Tibial nerve (tissue), 4 donors: ENCODE data around the gene ZNF541. TPM values are rescaled to one million over a fixed set of nuclear protein-coding genes. Genes with fewer than 3 reads are reported as not detected.

ENCODE experiments used
- DNase-seq, 2 donors: peaks; one replicate each; pipeline ENCODE4 v3.0.0-alpha.2; 2019; ENCODE audit warnings: low spot score in 2 of 2
- H3K27ac ChIP-seq, 4 donors: fragments of 200-600 bp; sonication (generic) in 3 of 4; one replicate each; pipeline ENCODE4 v1.5.1; 2017 to 2019; ENCODE audit warnings: mild to moderate bottlenecking in 1 of 4
- H3K27me3 ChIP-seq, 2 donors: fragments of 200-600 bp; sonication (generic) in 1 of 2; one replicate each; pipeline versions ENCODE4 v1.5.1 to v1.6.0; 2017 to 2019
- H3K36me3 ChIP-seq, 3 donors: fragments of 200-600 bp; sonication (generic); one replicate each; pipeline ENCODE4 v1.5.1; 2018 to 2019
- H3K4me1 ChIP-seq, 4 donors: fragments of 200-600 bp; sonication (generic) in 3 of 4; one replicate each; pipeline ENCODE4 v1.5.1; 2017 to 2019
- H3K4me3 ChIP-seq, 4 donors: fragments of 200-600 bp; sonication (generic) in 3 of 4; one replicate each; pipeline ENCODE4 v1.5.1; 2017 to 2019; ENCODE audit warnings: mild to moderate bottlenecking in 1 of 4, moderate library complexity in 1 of 4
- H3K9me3 ChIP-seq, 4 donors: fragments of 200-600 bp; sonication (generic) in 3 of 4; one replicate each; pipeline ENCODE4 v1.5.1; 2017 to 2019
- EP300 ChIP-seq, 2 donors: sonication (generic); formaldehyde crosslinking; IDR thresholded peaks; one replicate each; pipeline ENCODE4 v1.6.1; 2017; ENCODE audit warnings: antibody characterized with exemption in 2 of 2, mild to moderate bottlenecking in 1 of 2
- POLR2A ChIP-seq, 2 donors: fragments of 450-650 bp; IDR thresholded peaks; one replicate each; pipeline ENCODE4 v1.6.1; 2017; ENCODE audit warnings: antibody characterized with exemption in 2 of 2, mild to moderate bottlenecking in 2 of 2, moderate library complexity in 2 of 2
- WGBS, 2 donors: methylation state at CpG; one replicate each; pipeline ENCODE4 v1.1.5; 2018; 5-methylcytosine and 5-hydroxymethylcytosine counted together
- total RNA-seq, 4 donors: library from RNA; depleted of rRNA; stranded (reverse); fragments of >200 nt; gene quantifications; one replicate each; pipeline ENCODE4 v1.1.0, GENCODE V29; 2016
- TF ChIP-seq, protein P1 (sequence below), 5 experiments: fragments of 200-600 bp in 3 of 5; fragments of 450-650 bp in 2 of 5; sonication (generic) in 3 of 5; IDR thresholded peaks; one replicate each; pipeline ENCODE4 v1.5.1; 2016 to 2019; ENCODE audit warnings: antibody characterized with exemption in 5 of 5, mild to moderate bottlenecking in 3 of 5, moderate library complexity in 2 of 5

Gene ZNF541
- total RNA-seq, 4 donors from 2014 or later: under 0.01 to 0.90 (median 0.66) TPM; not detected in 1

DNA sequence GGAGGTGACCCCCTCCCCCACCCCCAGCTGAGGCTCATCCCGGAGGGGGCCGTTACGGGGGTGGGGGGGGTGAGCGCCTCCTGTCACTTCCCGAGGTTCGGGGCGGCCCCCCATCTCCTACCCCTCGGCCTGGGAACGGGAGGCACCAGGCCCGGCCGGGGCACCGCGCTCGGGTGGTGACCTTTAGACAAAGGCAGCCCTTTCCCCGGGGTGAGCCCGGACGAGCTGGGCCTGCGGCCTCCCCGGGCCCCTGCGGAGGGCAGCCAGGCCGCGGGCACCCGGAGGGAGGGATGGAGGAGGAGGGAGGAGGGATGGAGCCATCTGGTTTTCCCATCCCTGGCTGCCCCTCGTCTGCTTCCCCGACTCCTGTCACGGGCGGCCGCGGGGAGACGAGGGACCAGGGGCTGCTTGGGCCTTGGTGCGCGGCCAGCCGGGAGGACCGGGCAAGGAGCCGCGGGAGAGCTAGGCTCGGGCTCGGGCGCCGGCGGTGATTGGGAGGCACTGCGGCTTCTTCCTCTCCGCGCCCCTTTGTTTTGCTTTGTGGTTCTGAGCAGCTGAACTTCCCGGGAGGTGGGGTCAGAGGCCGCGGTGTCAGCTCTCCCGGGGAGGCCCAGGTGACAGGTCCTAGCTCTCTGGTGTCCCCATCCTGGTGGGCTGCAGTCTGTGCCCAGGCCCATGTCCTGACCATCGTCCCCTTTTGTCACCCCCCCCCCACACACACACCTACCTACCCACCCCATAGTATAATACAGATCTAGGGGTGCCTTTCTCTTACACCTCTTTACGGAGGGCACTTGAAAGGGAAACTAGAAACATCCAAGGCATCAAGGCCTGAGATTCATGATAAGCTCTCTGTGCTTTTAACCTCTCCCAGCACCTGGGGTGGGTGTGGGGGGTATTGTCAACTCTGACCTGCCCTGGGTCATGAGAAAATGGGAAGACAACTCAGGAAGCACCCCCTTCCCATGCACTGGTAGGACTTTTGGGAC, 37.3 kb upstream of the ZNF541 start:
- no peak for DNase-seq
- peak overlapping the region; percentile 62 to 94 (median 78) for H3K4me3 ChIP-seq
- WGBS, 2 donors: 0% methylated on average over 41 to 45 of the region's 50 CpGs
- H3K36me3 ChIP-seq: no peaks in the 10 kb centered on the region
- peaks cover 0 to 61% (median 36%) of the 10 kb centered on the region in 4 donors for H3K4me1 ChIP-seq
- TF ChIP-seq POLR2A (IDR thresholded peaks at IDR 0.05) (no peak), EP300 (IDR thresholded peaks at IDR 0.05) (peak in 1 of 2 donors; percentile 43)
- TF ChIP-seq, protein P1, sequence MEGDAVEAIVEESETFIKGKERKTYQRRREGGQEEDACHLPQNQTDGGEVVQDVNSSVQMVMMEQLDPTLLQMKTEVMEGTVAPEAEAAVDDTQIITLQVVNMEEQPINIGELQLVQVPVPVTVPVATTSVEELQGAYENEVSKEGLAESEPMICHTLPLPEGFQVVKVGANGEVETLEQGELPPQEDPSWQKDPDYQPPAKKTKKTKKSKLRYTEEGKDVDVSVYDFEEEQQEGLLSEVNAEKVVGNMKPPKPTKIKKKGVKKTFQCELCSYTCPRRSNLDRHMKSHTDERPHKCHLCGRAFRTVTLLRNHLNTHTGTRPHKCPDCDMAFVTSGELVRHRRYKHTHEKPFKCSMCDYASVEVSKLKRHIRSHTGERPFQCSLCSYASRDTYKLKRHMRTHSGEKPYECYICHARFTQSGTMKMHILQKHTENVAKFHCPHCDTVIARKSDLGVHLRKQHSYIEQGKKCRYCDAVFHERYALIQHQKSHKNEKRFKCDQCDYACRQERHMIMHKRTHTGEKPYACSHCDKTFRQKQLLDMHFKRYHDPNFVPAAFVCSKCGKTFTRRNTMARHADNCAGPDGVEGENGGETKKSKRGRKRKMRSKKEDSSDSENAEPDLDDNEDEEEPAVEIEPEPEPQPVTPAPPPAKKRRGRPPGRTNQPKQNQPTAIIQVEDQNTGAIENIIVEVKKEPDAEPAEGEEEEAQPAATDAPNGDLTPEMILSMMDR (IDR thresholded peaks at IDR 0.05): peak in 1 of 5 experiments; percentile 28
- H3K27ac ChIP-seq: peak overlapping the region; percentile 86 to 99 (median 92)
- H3K9me3 ChIP-seq: no peaks in the 10 kb centered on the region
- no peaks in the 10 kb centered on the region for H3K27me3 ChIP-seq

DNA sequence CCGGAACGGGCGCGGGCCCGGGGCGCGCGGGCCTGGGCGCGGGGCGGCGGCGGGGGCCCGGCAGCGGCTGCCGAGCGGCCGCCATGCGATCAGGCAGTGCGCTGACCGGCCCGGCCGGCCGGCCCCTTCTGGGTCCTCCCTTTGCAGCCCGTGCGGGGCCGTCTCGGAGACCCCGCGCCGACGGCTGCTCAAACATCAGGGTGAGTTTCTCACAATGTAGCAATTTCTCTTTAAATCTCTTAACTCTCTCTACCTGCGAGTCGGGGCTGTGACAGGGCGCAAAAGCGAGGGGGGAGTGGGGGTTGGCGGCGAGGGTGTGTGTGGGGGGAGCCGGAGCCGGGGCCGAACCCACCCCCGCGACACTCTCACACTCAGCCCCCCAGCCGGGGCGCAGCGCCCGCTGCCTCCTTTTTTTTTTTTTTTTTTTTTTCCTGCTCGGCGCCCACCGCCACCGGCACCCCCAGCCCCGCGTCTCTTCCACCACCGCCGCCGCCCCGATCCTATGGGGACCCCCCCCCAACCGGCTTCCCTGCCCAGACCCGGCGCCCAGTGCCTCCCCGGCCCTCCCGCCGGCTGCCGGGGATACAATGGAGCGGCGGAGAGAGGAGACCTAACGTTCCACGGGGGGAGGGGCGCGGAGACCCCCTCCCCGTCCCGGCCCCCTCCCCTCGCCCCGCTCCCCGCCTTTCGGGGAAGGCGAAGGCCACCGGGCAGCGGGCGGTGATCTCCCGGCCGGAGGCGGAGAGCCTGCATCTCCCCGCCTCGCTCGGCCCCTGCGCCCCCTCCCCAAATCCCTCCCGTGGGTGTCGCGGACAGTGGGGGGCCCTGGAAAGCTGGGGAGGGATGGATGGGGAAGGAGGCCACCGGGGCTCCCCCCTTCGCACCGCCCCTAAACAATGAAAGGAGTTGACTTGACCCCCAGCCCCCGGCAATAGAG, 36.3 kb upstream of the ZNF541 start, which contains the start of gene BICRA:
BICRA (plus strand) TSS at position 166 of the 937 bp plus-strand sequence. CDS start 64,441 bp downstream, outside the sequence.
- Histone ChIP-seq H3K9me3 (no peaks in the 10 kb centered on the region), H3K4me3 (peak within 1 kb of the TSS; percentile 88 to 98 (median 96)), H3K27me3 (no peaks in the 10 kb centered on the region), H3K4me1 (peaks cover 0 to 54% (median 34%) of the 10 kb centered on the region in 4 donors), H3K27ac (peak within 1 kb of the TSS; percentile 94 to 99 (median 97)), H3K36me3 (no peaks in the 10 kb centered on the region)
- TF ChIP-seq, protein P1 (IDR thresholded peaks at IDR 0.05): no peak
- TF ChIP-seq EP300 (IDR thresholded peaks at IDR 0.05): peak in 1 of 2 donors; percentile 2
- peak in 1 of 2 donors; percentile 21 for TF ChIP-seq POLR2A (IDR thresholded peaks at IDR 0.05)
- peak; percentile 57 to 66 for DNase-seq
- 0 to 1% methylated on average over 66 to 71 of the region's 94 CpGs for WGBS, 2 donors

- DNase-seq: peak; percentile 91 to 93
- Histone ChIP-seq H3K27ac (peak overlapping the region; percentile 94 to 98 (median 95)), H3K27me3 (no peaks in the 10 kb centered on the region), H3K4me1 (peaks cover 0 to 44% (median 30%) of the 10 kb centered on the region in 4 donors), H3K36me3 (no peaks in the 10 kb centered on the region), H3K9me3 (no peaks in the 10 kb centered on the region), H3K4me3 (peak overlapping the region; percentile 79 to 98 (median 93))
- 0 to 1% methylated on average over 63 to 69 of the region's 94 CpGs for WGBS, 2 donors
- TF ChIP-seq, protein P1 (IDR thresholded peaks at IDR 0.05): peak in 2 of 5 experiments; percentile 46 to 57
- TF ChIP-seq POLR2A (IDR thresholded peaks at IDR 0.05): peak; percentile 74 to 84
- peak in 1 of 2 donors; percentile 88 for TF ChIP-seq EP300 (IDR thresholded peaks at IDR 0.05)
Observed at GRCh38 chr19:47608074-47608918, 35.3 kb upstream of the ZNF541 start.

DNA sequence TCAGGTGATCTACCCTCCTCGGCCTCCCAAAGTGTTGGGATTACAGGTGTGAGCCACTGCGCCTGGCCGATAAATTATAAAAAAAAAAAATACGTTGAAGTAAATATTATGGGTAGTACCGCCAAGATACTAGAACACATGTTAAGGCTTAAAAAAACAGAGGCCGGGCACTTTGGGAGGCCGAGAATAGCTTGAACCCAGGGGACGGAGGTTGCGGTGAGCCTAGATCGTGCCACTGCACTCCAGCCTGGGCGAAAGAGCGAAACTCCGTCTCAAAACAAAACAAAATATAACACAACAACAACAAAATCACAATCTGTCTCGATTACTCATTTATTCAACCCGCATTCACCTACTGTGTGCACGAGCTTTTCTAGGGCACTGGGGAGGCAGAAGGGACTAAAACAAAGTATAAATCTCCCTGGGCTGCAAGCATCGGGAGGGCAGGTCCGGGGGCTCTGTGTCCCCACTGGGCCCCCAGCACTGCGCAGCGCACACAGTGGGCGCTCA, 34.7 kb upstream of the ZNF541 start:
- no peak for TF ChIP-seq POLR2A (IDR thresholded peaks at IDR 0.05)
- TF ChIP-seq EP300 (IDR thresholded peaks at IDR 0.05): no peak
- TF ChIP-seq, protein P1 (IDR thresholded peaks at IDR 0.05): no peak
- peak overlapping the region; percentile 94 to 98 (median 95) for H3K27ac ChIP-seq
- 41% methylated on average over 18 to 21 of the region's 21 CpGs for WGBS, 2 donors

More for the DNA sequence above, 34.7 kb upstream of the ZNF541 start:
- DNase-seq: no peak
- no peaks in the 10 kb centered on the region for H3K36me3 ChIP-seq
- no peaks in the 10 kb centered on the region for H3K9me3 ChIP-seq
- H3K4me3 ChIP-seq: peak overlapping the region; percentile 79 to 98 (median 93)
- H3K27me3 ChIP-seq: no peaks in the 10 kb centered on the region
- peaks cover 0 to 37% (median 23%) of the 10 kb centered on the region in 4 donors for H3K4me1 ChIP-seq
